WTC11 (cell line): Measurements from ENCODE around the gene ADK. TPM values are rescaled to one million over a fixed set of nuclear protein-coding genes. Genes with fewer than 3 reads are reported as not detected.

Experiments used
- ATAC-seq: fragments of 200-7000 bp; cut with Tn5 transposase; 2 replicates; pipeline ENCODE4 v1.10.0; 2021; ENCODE audit warnings: mild to moderate bottlenecking, moderate library complexity
- Bru-seq: library from RNA; stranded (reverse); fragments of 400-500 nt; gene quantifications from one replicate; lab custom pipeline; 2021; lab: Mats Ljungman, UMichigan
- CTCF ChIA-PET: fragments of 300-600 bp; sonication (Branson Sonifier 250); formaldehyde crosslinking; loops from one replicate; lab custom pipeline; 2021; ENCODE audit warnings: antibody characterized with exemption; lab: Charles Lee
- POLR2A ChIA-PET: fragments of 350-600 bp; sonication (Branson Sonifier 250); formaldehyde crosslinking; loops from one replicate; lab custom pipeline; 2021; ENCODE audit warnings: antibody characterized with exemption; lab: Charles Lee
- DNase-seq: peaks from one replicate; pipeline ENCODE4 v3.0.0; 2021; ENCODE audit warnings: low spot score
- H3K27ac Mint-ChIP-seq: 2 replicates; pipeline ENCODE4 v1.8.0; 2021; ENCODE audit warnings: mixed read lengths
- H3K27me3 Mint-ChIP-seq: 2 replicates; pipeline ENCODE4 v1.8.0; 2021; ENCODE audit warnings: low read depth, mild to moderate bottlenecking, moderate library complexity, mixed read lengths
- H3K36me3 Mint-ChIP-seq: 2 replicates; pipeline ENCODE4 v1.8.0; 2021; ENCODE audit warnings: mixed read lengths
- H3K4me1 Mint-ChIP-seq: 2 replicates; pipeline ENCODE4 v1.8.0; 2022; ENCODE audit warnings: mixed read lengths
- H3K4me3 Mint-ChIP-seq: 2 replicates; pipeline ENCODE4 v1.8.0; 2021; ENCODE audit warnings: mild to moderate bottlenecking, moderate library complexity, mixed read lengths
- H3K9me3 Mint-ChIP-seq: 2 replicates; pipeline ENCODE4 v1.8.0; 2021; ENCODE audit warnings: mixed read lengths
- ARID4B ChIP-seq: sonication (generic); formaldehyde crosslinking; IDR thresholded peaks from 2 replicates; pipeline ENCODE4 v1.8.0; 2023; ENCODE audit warnings: missing genetic modification reagents, mild to moderate bottlenecking, borderline replicate concordance
- CDX4 ChIP-seq: fragments of 250-450 bp; sonication (Bioruptor Pico); IDR thresholded peaks from 2 replicates; pipeline ENCODE4 v1.9.0; 2021; ENCODE audit warnings: moderate library complexity, mild to moderate bottlenecking, inconsistent platforms, borderline replicate concordance
- CREM ChIP-seq: sonication (generic); formaldehyde crosslinking; IDR thresholded peaks from 2 replicates; pipeline ENCODE4 v1.8.1; 2022; ENCODE audit warnings: mild to moderate bottlenecking, missing genetic modification reagents, moderate library complexity
- EMX1 ChIP-seq: fragments of 250-450 bp; sonication (Bioruptor Pico); IDR thresholded peaks from 2 replicates; pipeline ENCODE4 v1.8.0; 2021; ENCODE audit warnings: mild to moderate bottlenecking
- FOXP4 ChIP-seq: sonication (generic); formaldehyde crosslinking; IDR thresholded peaks from 2 replicates; pipeline ENCODE4 v1.8.0; 2022; ENCODE audit warnings: mild to moderate bottlenecking, missing genetic modification reagents
- GABPB1 ChIP-seq: sonication (generic); formaldehyde crosslinking; IDR thresholded peaks from 2 replicates; pipeline ENCODE4 v1.8.1; 2023; ENCODE audit warnings: mild to moderate bottlenecking, missing genetic modification reagents
- MAX ChIP-seq: sonication (generic); formaldehyde crosslinking; IDR thresholded peaks from 2 replicates; pipeline ENCODE4 v1.8.0; 2022; ENCODE audit warnings: mild to moderate bottlenecking, missing genetic modification reagents
- NR1H2 ChIP-seq: sonication (generic); formaldehyde crosslinking; IDR thresholded peaks from 2 replicates; pipeline ENCODE4 v1.9.0; 2021; ENCODE audit warnings: mild to moderate bottlenecking, moderate library complexity, missing genetic modification reagents
- NR2C2 ChIP-seq: sonication (generic); formaldehyde crosslinking; IDR thresholded peaks from 2 replicates; pipeline ENCODE4 v1.8.0; 2022; ENCODE audit warnings: mild to moderate bottlenecking, missing genetic modification reagents
- SP1 ChIP-seq: sonication (generic); formaldehyde crosslinking; conservative IDR thresholded peaks from 2 replicates; pipeline ENCODE4 v1.8.1; 2022; ENCODE audit warnings: missing genetic modification reagents
- TEAD1 ChIP-seq: sonication (generic); formaldehyde crosslinking; IDR thresholded peaks from 2 replicates; pipeline ENCODE4 v1.8.0; 2022; ENCODE audit warnings: mild to moderate bottlenecking, missing genetic modification reagents
- long read RNA-seq, 3 experiments: library from RNA in 1 of 3; library from capped mRNA in 1 of 3; library from polyadenylated mRNA in 1 of 3; unstranded in 2 of 3; stranded (forward) in 1 of 3; transcript quantifications; one replicate each; pipeline ENCODE4 v2.0.0, GENCODE V29; 2021
- total RNA-seq: library from RNA; stranded (reverse); gene quantifications from 3 replicates; pipeline ENCODE4 v1.2.3, GENCODE V29; 2021
- TF ChIP-seq, protein P1 (sequence below): sonication (generic); formaldehyde crosslinking; IDR thresholded peaks from 2 replicates; pipeline ENCODE4 v1.8.1; 2022; ENCODE audit warnings: missing genetic modification reagents, borderline replicate concordance
- TF ChIP-seq, protein P2 (sequence below): sonication (generic); formaldehyde crosslinking; IDR thresholded peaks from 2 replicates; pipeline ENCODE4 v1.8.1; 2023; ENCODE audit warnings: mild to moderate bottlenecking, moderate library complexity, missing genetic modification reagents
- TF ChIP-seq, protein P3 (sequence below): fragments of 250-450 bp; sonication (Bioruptor Pico); IDR thresholded peaks from 2 replicates; pipeline ENCODE4 v1.8.0; 2021; ENCODE audit warnings: mild to moderate bottlenecking
- TF ChIP-seq, protein P4 (sequence below): fragments of 250-450 bp; sonication (Bioruptor Pico); IDR thresholded peaks from 2 replicates; pipeline ENCODE4 v1.9.0; 2021; ENCODE audit warnings: mild to moderate bottlenecking, borderline replicate concordance

ADK gene
- 30.2 to 32.7 TPM (median 32.5 TPM) in 3 replicates for total RNA-seq
- percentile 73 among the genes with signal in this experiment for Bru-seq, nascent RNA
- long read RNA-seq, experiment 1, transcript ADK-201 (11 exons, 1,169 nt), result minor isoform, 37 of 134 reads
- long read RNA-seq, experiment 1, transcript ADK-202 (11 exons, 2,083 nt), result major isoform, 54 of 134 reads
- long read RNA-seq, experiment 1, partial matches to known transcripts, result 9 of 134 reads
- long read RNA-seq, experiment 1, other reads (novel, unspliced or antisense), result 31 of 134 reads
- long read RNA-seq, experiment 2, transcript ADK-201 (11 exons, 1,169 nt), result minor isoform, 14 of 80 reads
- long read RNA-seq, experiment 2, transcript ADK-202 (11 exons, 2,083 nt), result major isoform, 19 of 80 reads
- long read RNA-seq, experiment 2, partial matches to known transcripts, result 16 of 80 reads
- long read RNA-seq, experiment 2, other reads (novel, unspliced or antisense), result 30 of 80 reads
- long read RNA-seq, experiment 3, transcript ADK-202 (11 exons, 2,083 nt), result major isoform, 111 of 220 reads
- long read RNA-seq, experiment 3, transcript ADK-201 (11 exons, 1,169 nt), result minor isoform, 72 of 220 reads
- long read RNA-seq, experiment 3, partial matches to known transcripts, result 7 of 220 reads
- long read RNA-seq, experiment 3, other reads (novel, unspliced or antisense), result 30 of 220 reads

- Mint-ChIP-seq H3K36me3 (no peaks in the 10 kb centered on the region), H3K9me3 (no peaks in the 10 kb centered on the region), H3K27me3 (no peaks in the 10 kb centered on the region), H3K4me3 (no peak within 1 kb of the TSS), H3K27ac (peak within 1 kb of the TSS; percentile 72; the same call in 1 of the 2 replicates), H3K4me1 (peaks cover 14% of the 10 kb centered on the region)
- peak; percentile 100 for DNase-seq
- POLR2A ChIA-PET, result interaction anchor here (0.6 to 2.6 kb wide), 13 partner anchors 9 to 1084 kb away, joined by 3 to 16 read pairs (median 4); partner anchors contain the start of genes COMTD1 and VCL
- ATAC-seq, result peak; percentile 89
- CTCF ChIA-PET, result interaction anchor here (0.9 to 1.9 kb wide), 6 partner anchors 13 to 1084 kb away, joined by 3 to 8 read pairs (median 4); partner anchors contain the start of gene COMTD1
- TF ChIP-seq, protein P1, sequence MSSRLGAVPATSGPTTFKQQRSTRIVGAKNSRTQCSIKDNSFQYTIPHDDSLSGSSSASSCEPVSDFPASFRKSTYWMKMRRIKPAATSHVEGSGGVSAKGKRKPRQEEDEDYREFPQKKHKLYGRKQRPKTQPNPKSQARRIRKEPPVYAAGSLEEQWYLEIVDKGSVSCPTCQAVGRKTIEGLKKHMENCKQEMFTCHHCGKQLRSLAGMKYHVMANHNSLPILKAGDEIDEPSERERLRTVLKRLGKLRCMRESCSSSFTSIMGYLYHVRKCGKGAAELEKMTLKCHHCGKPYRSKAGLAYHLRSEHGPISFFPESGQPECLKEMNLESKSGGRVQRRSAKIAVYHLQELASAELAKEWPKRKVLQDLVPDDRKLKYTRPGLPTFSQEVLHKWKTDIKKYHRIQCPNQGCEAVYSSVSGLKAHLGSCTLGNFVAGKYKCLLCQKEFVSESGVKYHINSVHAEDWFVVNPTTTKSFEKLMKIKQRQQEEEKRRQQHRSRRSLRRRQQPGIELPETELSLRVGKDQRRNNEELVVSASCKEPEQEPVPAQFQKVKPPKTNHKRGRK (CRISPR knock-in tag), result no peak
- TF ChIP-seq TEAD1 (CRISPR knock-in tag) (peak; percentile 31; the same call in 1 of the 2 replicates), CREM (CRISPR knock-in tag) (no peak), SP1 (CRISPR knock-in tag) (peak; percentile 89), ARID4B (CRISPR knock-in tag) (peak; percentile 30; the same call in 1 of the 2 replicates), NR1H2 (CRISPR knock-in tag) (no peak), FOXP4 (CRISPR knock-in tag) (no peak), EMX1 (no peak), CDX4 (CRISPR knock-in tag) (no peak), GABPB1 (CRISPR knock-in tag) (no peak), MAX (CRISPR knock-in tag) (no peak), NR2C2 (CRISPR knock-in tag) (no peak)
- TF ChIP-seq, protein P2, sequence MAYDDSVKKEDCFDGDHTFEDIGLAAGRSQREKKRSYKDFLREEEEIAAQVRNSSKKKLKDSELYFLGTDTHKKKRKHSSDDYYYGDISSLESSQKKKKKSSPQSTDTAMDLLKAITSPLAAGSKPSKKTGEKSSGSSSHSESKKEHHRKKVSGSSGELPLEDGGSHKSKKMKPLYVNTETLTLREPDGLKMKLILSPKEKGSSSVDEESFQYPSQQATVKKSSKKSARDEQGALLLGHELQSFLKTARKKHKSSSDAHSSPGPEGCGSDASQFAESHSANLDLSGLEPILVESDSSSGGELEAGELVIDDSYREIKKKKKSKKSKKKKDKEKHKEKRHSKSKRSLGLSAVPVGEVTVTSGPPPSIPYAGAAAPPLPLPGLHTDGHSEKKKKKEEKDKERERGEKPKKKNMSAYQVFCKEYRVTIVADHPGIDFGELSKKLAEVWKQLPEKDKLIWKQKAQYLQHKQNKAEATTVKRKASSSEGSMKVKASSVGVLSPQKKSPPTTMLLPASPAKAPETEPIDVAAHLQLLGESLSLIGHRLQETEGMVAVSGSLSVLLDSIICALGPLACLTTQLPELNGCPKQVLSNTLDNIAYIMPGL (CRISPR knock-in tag), result peak; percentile 39; the same call in 1 of the 2 replicates
- TF ChIP-seq, protein P3, sequence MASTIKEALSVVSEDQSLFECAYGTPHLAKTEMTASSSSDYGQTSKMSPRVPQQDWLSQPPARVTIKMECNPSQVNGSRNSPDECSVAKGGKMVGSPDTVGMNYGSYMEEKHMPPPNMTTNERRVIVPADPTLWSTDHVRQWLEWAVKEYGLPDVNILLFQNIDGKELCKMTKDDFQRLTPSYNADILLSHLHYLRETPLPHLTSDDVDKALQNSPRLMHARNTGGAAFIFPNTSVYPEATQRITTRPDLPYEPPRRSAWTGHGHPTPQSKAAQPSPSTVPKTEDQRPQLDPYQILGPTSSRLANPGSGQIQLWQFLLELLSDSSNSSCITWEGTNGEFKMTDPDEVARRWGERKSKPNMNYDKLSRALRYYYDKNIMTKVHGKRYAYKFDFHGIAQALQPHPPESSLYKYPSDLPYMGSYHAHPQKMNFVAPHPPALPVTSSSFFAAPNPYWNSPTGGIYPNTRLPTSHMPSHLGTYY (CRISPR knock-in tag), result no peak
- TF ChIP-seq, protein P4, sequence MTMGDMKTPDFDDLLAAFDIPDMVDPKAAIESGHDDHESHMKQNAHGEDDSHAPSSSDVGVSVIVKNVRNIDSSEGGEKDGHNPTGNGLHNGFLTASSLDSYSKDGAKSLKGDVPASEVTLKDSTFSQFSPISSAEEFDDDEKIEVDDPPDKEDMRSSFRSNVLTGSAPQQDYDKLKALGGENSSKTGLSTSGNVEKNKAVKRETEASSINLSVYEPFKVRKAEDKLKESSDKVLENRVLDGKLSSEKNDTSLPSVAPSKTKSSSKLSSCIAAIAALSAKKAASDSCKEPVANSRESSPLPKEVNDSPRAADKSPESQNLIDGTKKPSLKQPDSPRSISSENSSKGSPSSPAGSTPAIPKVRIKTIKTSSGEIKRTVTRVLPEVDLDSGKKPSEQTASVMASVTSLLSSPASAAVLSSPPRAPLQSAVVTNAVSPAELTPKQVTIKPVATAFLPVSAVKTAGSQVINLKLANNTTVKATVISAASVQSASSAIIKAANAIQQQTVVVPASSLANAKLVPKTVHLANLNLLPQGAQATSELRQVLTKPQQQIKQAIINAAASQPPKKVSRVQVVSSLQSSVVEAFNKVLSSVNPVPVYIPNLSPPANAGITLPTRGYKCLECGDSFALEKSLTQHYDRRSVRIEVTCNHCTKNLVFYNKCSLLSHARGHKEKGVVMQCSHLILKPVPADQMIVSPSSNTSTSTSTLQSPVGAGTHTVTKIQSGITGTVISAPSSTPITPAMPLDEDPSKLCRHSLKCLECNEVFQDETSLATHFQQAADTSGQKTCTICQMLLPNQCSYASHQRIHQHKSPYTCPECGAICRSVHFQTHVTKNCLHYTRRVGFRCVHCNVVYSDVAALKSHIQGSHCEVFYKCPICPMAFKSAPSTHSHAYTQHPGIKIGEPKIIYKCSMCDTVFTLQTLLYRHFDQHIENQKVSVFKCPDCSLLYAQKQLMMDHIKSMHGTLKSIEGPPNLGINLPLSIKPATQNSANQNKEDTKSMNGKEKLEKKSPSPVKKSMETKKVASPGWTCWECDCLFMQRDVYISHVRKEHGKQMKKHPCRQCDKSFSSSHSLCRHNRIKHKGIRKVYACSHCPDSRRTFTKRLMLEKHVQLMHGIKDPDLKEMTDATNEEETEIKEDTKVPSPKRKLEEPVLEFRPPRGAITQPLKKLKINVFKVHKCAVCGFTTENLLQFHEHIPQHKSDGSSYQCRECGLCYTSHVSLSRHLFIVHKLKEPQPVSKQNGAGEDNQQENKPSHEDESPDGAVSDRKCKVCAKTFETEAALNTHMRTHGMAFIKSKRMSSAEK, result no peak
Measured at GRCh38 chr10:74150990-74151878, at the start of gene ADK. TSS of gene ADK (plus strand) at chr10:74151221. CDS start at chr10:74151279, 58 bp downstream.
